Measurements from ENCODE around the gene LYL1. TPM values are rescaled to one million over a fixed set of nuclear protein-coding genes. Genes with fewer than 3 reads are reported as not detected.

The LYL1 gene
- total RNA-seq, 2 experiments from 2014 or later, result 66.8 to 72.5 TPM

DNA sequence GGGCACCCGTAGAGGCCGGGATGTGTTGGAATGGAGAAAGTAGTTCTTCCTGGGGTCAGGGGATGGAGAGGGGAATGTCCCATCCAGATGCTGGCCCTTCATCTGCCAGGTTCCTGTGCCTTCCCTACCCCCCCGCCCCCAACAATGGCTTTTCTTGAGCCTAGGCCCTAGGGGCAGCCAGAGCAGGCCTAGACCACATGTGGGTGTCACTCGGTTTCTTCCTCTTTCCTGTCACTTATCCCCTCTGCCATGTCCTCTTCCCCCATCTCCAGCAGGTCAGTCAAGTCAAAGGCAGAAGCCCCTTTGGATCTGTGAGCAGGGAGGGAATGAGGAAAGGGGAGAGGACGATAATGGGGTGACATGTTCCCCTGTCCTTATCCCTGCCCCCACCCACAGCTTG lies 36.4 kb downstream of the LYL1 start:
- no peaks in the 10 kb centered on the region for H3K9me3 ChIP-seq (ENCODE audit: low read length)
- DNase-seq (ENCODE audit: low spot score), result no peak
- no peaks in the 10 kb centered on the region for H3K9me2 ChIP-seq (ENCODE audit: insufficient read depth, low read length)
- POLR2A ChIA-PET, result no interaction called here
- no peaks in the 10 kb centered on the region for H3K79me2 ChIP-seq (ENCODE audit: insufficient read depth, low read depth, low read length)
- BruUV-seq (replicated peaks), result no TSS peak
- TF ChIP-seq EZH2phosphoT487 (IDR thresholded peaks at IDR 0.05; ENCODE audit: borderline replicate concordance, low read depth, low read length), result no peak
- TF ChIP-seq, protein P1, sequence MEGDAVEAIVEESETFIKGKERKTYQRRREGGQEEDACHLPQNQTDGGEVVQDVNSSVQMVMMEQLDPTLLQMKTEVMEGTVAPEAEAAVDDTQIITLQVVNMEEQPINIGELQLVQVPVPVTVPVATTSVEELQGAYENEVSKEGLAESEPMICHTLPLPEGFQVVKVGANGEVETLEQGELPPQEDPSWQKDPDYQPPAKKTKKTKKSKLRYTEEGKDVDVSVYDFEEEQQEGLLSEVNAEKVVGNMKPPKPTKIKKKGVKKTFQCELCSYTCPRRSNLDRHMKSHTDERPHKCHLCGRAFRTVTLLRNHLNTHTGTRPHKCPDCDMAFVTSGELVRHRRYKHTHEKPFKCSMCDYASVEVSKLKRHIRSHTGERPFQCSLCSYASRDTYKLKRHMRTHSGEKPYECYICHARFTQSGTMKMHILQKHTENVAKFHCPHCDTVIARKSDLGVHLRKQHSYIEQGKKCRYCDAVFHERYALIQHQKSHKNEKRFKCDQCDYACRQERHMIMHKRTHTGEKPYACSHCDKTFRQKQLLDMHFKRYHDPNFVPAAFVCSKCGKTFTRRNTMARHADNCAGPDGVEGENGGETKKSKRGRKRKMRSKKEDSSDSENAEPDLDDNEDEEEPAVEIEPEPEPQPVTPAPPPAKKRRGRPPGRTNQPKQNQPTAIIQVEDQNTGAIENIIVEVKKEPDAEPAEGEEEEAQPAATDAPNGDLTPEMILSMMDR (conservative IDR thresholded peaks at IDR 0.05; ENCODE audit: low read length), result no peak
- intact Hi-C loops (cut with micrococcal nuclease; ENCODE audit: unreplicated experiment), result no loop called here
- H3K36me3 ChIP-seq (ENCODE audit: insufficient read depth, low read length), result no peaks in the 10 kb centered on the region
- CTCF ChIA-PET (ENCODE audit: unreplicated experiment), result no interaction called here
- no peak overlapping the region for H3K4me3 ChIP-seq (ENCODE audit: low read depth, low read length, poor library complexity, severe bottlenecking)
- H3K4me1 ChIP-seq (ENCODE audit: insufficient read depth, low read length, poor library complexity, severe bottlenecking), result peaks cover 22% of the 10 kb centered on the region
- H4K20me1 ChIP-seq (ENCODE audit: insufficient read depth, low read length), result no peaks in the 10 kb centered on the region
- no peak overlapping the region for H2AFZ ChIP-seq (ENCODE audit: low read length)
- no peak overlapping the region for H3K4me2 ChIP-seq (ENCODE audit: low read length)
- H3K27ac ChIP-seq (ENCODE audit: low read depth, low read length, poor library complexity, severe bottlenecking), result no peak overlapping the region

DNA sequence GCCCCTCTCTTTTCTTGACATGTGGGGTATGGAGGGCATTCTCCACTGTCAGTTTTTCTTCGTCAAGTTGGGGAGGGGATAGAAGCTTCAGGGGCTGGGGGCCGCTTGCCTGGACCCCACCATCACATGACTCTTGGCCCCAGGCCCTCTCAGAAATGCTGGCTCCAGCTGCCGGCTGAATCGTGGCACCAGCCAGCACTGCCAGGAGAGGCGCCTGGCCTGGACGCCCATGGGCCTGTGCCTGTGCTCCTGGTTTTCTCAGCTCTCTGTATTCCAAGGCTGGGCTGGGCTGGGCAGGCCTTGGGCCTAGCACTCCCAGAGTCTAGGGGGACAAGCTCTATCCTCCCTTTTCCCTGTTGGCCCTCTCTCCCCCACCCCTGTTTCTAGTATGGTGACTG lies 38.6 kb downstream of the LYL1 start:
- no TSS peak for BruUV-seq (replicated peaks)
- no peak overlapping the region for H2AFZ ChIP-seq (ENCODE audit: low read length)
- POLR2A ChIA-PET, result no interaction called here

DNA sequence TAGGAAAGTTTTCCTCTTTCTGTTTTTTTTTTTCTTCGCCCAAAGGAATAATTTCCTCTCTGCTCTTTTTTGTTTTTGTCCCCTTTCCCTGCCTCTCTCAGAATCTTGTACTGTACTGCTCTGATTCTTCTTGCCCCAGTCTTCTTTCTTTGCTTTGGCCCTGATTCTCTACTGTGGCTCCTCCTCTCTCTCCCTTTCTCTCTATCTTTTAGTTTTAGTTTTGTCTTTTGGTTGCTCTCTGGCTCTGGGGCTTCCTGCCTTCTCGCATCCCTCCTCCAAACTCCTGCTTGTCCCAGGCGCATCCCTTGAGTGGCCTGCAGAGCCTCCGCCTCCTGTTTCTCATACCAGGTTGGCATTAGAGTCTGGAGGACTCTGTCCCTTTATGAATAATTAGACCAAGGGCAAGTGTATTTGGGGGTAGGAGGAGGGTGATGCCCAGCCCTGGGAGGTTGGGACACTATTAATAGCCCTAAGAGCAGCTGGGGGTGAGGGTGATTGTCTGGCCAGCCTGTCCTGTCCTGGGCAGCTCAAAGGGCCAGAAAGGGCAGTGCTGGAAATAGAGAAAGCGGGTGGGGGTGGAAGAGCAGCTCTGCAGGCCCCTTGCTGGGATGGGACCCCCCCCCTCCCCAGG lies 39.1 kb downstream of the LYL1 start:
- Histone ChIP-seq H2AFZ (ENCODE audit: low read length) (no peak overlapping the region), H3K79me2 (ENCODE audit: insufficient read depth, low read depth, low read length) (no peaks in the 10 kb centered on the region), H3K36me3 (ENCODE audit: insufficient read depth, low read length) (no peaks in the 10 kb centered on the region), H3K4me3 (ENCODE audit: low read depth, low read length, poor library complexity, severe bottlenecking) (no peak overlapping the region), H3K9me2 (ENCODE audit: insufficient read depth, low read length) (no peaks in the 10 kb centered on the region), H4K20me1 (ENCODE audit: insufficient read depth, low read length) (no peaks in the 10 kb centered on the region), H3K27ac (ENCODE audit: low read depth, low read length, poor library complexity, severe bottlenecking) (no peak overlapping the region), H3K4me1 (ENCODE audit: insufficient read depth, low read length, poor library complexity, severe bottlenecking) (peaks cover 29% of the 10 kb centered on the region), H3K4me2 (ENCODE audit: low read length) (no peak overlapping the region), H3K9me3 (ENCODE audit: low read length) (no peaks in the 10 kb centered on the region)
- BruUV-seq (replicated peaks), result no TSS peak
- TF ChIP-seq, protein P1 (conservative IDR thresholded peaks at IDR 0.05; ENCODE audit: low read length), result no peak
- TF ChIP-seq EZH2phosphoT487 (IDR thresholded peaks at IDR 0.05; ENCODE audit: borderline replicate concordance, low read depth, low read length), result no peak
- no peak for DNase-seq (ENCODE audit: low spot score)
- CTCF ChIA-PET (ENCODE audit: unreplicated experiment), result no interaction called here
- intact Hi-C loops (cut with micrococcal nuclease; ENCODE audit: unreplicated experiment), result no loop called here
- POLR2A ChIA-PET, result no interaction called here

More for the DNA sequence above, 38.6 kb downstream of the LYL1 start:
- Histone ChIP-seq H3K79me2 (ENCODE audit: insufficient read depth, low read depth, low read length) (no peaks in the 10 kb centered on the region), H3K4me2 (ENCODE audit: low read length) (no peak overlapping the region), H3K4me1 (ENCODE audit: insufficient read depth, low read length, poor library complexity, severe bottlenecking) (peaks cover 29% of the 10 kb centered on the region), H3K9me3 (ENCODE audit: low read length) (no peaks in the 10 kb centered on the region), H4K20me1 (ENCODE audit: insufficient read depth, low read length) (no peaks in the 10 kb centered on the region), H3K27ac (ENCODE audit: low read depth, low read length, poor library complexity, severe bottlenecking) (no peak overlapping the region), H3K36me3 (ENCODE audit: insufficient read depth, low read length) (no peaks in the 10 kb centered on the region), H3K4me3 (ENCODE audit: low read depth, low read length, poor library complexity, severe bottlenecking) (no peak overlapping the region), H3K9me2 (ENCODE audit: insufficient read depth, low read length) (no peaks in the 10 kb centered on the region)
- no peak for DNase-seq (ENCODE audit: low spot score)
- intact Hi-C loops (cut with micrococcal nuclease; ENCODE audit: unreplicated experiment), result no loop called here
- CTCF ChIA-PET (ENCODE audit: unreplicated experiment), result no interaction called here
- no peak for TF ChIP-seq EZH2phosphoT487 (IDR thresholded peaks at IDR 0.05; ENCODE audit: borderline replicate concordance, low read depth, low read length)
- TF ChIP-seq, protein P1 (conservative IDR thresholded peaks at IDR 0.05; ENCODE audit: low read length), result no peak
